ENCODE measurements around the gene DLL4. TPM values are rescaled to one million over a fixed set of nuclear protein-coding genes. Genes with fewer than 3 reads are reported as not detected.

The DLL4 gene
- total RNA-seq, 3 donors from 2014 or later, result 3.5 to 10.5 (median 5.0) TPM

DNA sequence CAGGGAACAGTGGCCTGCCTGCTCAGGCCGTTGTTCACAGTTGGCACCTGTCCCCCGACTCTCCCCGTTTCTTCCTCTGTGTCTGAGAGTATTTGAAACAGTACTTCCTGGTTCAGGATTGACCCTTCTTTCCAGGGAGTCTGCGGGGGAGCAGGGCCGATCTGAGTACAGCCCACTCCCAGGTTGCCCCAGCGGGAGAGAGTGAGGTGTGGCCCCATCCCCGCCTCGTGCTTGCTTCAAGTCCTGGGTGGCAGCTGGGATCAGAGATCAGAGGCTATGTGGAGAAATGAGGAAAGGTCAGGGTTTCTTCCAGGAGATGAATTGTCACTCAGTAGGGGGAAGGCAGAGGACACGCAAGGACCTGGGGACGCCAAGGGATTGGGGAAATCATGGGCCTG is 6.5 kb upstream of the DLL4 start:
- Histone ChIP-seq H3K9me3 (no peaks in the 10 kb centered on the region), H3K4me1 (peaks cover 0 to 5% of the 10 kb centered on the region in 2 donors), H3K4me3 (no peak overlapping the region), H3K27me3 (peaks cover 0 to 22% of the 10 kb centered on the region in 2 donors), H3K36me3 (no peaks in the 10 kb centered on the region), H3K27ac (no peak overlapping the region)
- TF ChIP-seq, protein P1, sequence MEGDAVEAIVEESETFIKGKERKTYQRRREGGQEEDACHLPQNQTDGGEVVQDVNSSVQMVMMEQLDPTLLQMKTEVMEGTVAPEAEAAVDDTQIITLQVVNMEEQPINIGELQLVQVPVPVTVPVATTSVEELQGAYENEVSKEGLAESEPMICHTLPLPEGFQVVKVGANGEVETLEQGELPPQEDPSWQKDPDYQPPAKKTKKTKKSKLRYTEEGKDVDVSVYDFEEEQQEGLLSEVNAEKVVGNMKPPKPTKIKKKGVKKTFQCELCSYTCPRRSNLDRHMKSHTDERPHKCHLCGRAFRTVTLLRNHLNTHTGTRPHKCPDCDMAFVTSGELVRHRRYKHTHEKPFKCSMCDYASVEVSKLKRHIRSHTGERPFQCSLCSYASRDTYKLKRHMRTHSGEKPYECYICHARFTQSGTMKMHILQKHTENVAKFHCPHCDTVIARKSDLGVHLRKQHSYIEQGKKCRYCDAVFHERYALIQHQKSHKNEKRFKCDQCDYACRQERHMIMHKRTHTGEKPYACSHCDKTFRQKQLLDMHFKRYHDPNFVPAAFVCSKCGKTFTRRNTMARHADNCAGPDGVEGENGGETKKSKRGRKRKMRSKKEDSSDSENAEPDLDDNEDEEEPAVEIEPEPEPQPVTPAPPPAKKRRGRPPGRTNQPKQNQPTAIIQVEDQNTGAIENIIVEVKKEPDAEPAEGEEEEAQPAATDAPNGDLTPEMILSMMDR (IDR thresholded peaks at IDR 0.05), result no peak
- no peak for TF ChIP-seq POLR2AphosphoS5 (IDR thresholded peaks at IDR 0.05)
- TF ChIP-seq POLR2A (IDR thresholded peaks at IDR 0.05), result no peak
- intact Hi-C loops (cut with DNase I; ENCODE audit: low total_unique reads), result no loop called here
- no peak for DNase-seq (ENCODE audit: low spot score in 2 of 2)

- Histone ChIP-seq H3K27ac (no peak overlapping the region), H3K9me3 (no peaks in the 10 kb centered on the region), H3K27me3 (peaks cover 6 to 32% of the 10 kb centered on the region in 2 donors), H3K36me3 (no peaks in the 10 kb centered on the region), H3K4me3 (no peak overlapping the region), H3K4me1 (peaks cover 5 to 8% of the 10 kb centered on the region in 2 donors)
- TF ChIP-seq POLR2AphosphoS5 (IDR thresholded peaks at IDR 0.05) (no peak), POLR2A (IDR thresholded peaks at IDR 0.05) (no peak)
- TF ChIP-seq, protein P1 (IDR thresholded peaks at IDR 0.05), result no peak
- intact Hi-C loops (cut with DNase I; ENCODE audit: low total_unique reads), result no loop called here
- no peak for DNase-seq (ENCODE audit: low spot score in 2 of 2)
Observed at GRCh38 chr15:40923551-40923950, 5.6 kb upstream of the DLL4 start.

DNA sequence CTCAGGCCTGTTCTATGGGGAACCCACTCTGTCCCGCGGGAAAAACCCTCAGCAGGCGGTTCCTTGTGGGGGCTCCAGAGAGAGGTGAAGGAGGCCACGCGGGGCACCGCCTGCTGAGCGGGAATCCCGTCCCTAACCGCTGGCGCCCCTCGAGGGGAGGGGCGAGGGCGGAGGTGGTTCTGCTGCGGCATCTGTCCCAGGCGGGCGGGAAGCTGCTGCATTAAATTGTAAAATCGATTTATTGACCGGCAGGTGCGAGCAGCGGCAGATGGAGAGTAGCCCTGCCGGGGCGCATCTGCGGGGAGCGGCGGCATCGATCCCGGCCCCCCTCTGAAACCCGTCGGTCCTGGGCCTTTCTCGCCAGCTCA is 3.7 kb upstream of the DLL4 start:
- Histone ChIP-seq H3K4me1 (peaks cover 10 to 27% of the 10 kb centered on the region in 2 donors), H3K36me3 (no peaks in the 10 kb centered on the region), H3K4me3 (no peak overlapping the region), H3K27me3 (peaks cover 6 to 45% of the 10 kb centered on the region in 2 donors), H3K9me3 (no peaks in the 10 kb centered on the region), H3K27ac (no peak overlapping the region)
- TF ChIP-seq, protein P1 (IDR thresholded peaks at IDR 0.05), result no peak
- no peak for TF ChIP-seq POLR2AphosphoS5 (IDR thresholded peaks at IDR 0.05)
- TF ChIP-seq POLR2A (IDR thresholded peaks at IDR 0.05), result no peak
- DNase-seq (ENCODE audit: low spot score in 2 of 2), result no peak
- intact Hi-C loops (cut with DNase I; ENCODE audit: low total_unique reads), result no loop called here

- H3K4me3 ChIP-seq, result peak overlapping the region in 2 of 3 donors; percentile 20 to 55
- intact Hi-C loops (cut with DNase I; ENCODE audit: low total_unique reads), result no loop called here
- peaks cover 6 to 48% of the 10 kb centered on the region in 2 donors for H3K27me3 ChIP-seq
- peaks cover 10 to 27% of the 10 kb centered on the region in 2 donors for H3K4me1 ChIP-seq
- no peak for DNase-seq (ENCODE audit: low spot score in 2 of 2)
- no peak overlapping the region for H3K27ac ChIP-seq
- TF ChIP-seq, protein P1 (IDR thresholded peaks at IDR 0.05), result no peak
- no peak for TF ChIP-seq POLR2A (IDR thresholded peaks at IDR 0.05)
- TF ChIP-seq POLR2AphosphoS5 (IDR thresholded peaks at IDR 0.05), result no peak
- no peaks in the 10 kb centered on the region for H3K36me3 ChIP-seq
- H3K9me3 ChIP-seq, result no peaks in the 10 kb centered on the region
Observed at GRCh38 chr15:40925863-40926658, 3.1 kb upstream of the DLL4 start.

GRCh38 chr15:40926659-40927494 is 2.3 kb upstream of the DLL4 start:
- Histone ChIP-seq H3K4me1 (peaks cover 10 to 27% of the 10 kb centered on the region in 2 donors), H3K4me3 (peak overlapping the region in 2 of 3 donors; percentile 57 to 60), H3K36me3 (no peaks in the 10 kb centered on the region), H3K9me3 (no peaks in the 10 kb centered on the region), H3K27me3 (peaks cover 6 to 57% of the 10 kb centered on the region in 2 donors), H3K27ac (no peak overlapping the region)
- no peak for TF ChIP-seq POLR2AphosphoS5 (IDR thresholded peaks at IDR 0.05)
- TF ChIP-seq, protein P1 (IDR thresholded peaks at IDR 0.05), result no peak
- TF ChIP-seq POLR2A (IDR thresholded peaks at IDR 0.05), result no peak
- intact Hi-C loops (cut with DNase I; ENCODE audit: low total_unique reads), result no loop called here
- no peak for DNase-seq (ENCODE audit: low spot score in 2 of 2)

Measured in breast epithelium (tissue), 4 donors.